Loucy (cell line): Measurements from ENCODE around the gene TP53I13.

Experiments
- EZH2phosphoT487 ChIP-seq: fragments of 200-600 bp; IDR thresholded peaks from 2 replicates; pipeline ENCODE4 v1.6.1; 2018; ENCODE audit warnings: antibody characterized with exemption, mild to moderate bottlenecking, moderate library complexity, borderline replicate concordance
- TF ChIP-seq, protein P1 (sequence below): fragments of 200-600 bp; sonication (generic); conservative IDR thresholded peaks from 2 replicates; pipeline ENCODE4 v1.5.1; 2014; ENCODE audit warnings: mild to moderate bottlenecking, antibody characterized with exemption, low read length

DNA sequence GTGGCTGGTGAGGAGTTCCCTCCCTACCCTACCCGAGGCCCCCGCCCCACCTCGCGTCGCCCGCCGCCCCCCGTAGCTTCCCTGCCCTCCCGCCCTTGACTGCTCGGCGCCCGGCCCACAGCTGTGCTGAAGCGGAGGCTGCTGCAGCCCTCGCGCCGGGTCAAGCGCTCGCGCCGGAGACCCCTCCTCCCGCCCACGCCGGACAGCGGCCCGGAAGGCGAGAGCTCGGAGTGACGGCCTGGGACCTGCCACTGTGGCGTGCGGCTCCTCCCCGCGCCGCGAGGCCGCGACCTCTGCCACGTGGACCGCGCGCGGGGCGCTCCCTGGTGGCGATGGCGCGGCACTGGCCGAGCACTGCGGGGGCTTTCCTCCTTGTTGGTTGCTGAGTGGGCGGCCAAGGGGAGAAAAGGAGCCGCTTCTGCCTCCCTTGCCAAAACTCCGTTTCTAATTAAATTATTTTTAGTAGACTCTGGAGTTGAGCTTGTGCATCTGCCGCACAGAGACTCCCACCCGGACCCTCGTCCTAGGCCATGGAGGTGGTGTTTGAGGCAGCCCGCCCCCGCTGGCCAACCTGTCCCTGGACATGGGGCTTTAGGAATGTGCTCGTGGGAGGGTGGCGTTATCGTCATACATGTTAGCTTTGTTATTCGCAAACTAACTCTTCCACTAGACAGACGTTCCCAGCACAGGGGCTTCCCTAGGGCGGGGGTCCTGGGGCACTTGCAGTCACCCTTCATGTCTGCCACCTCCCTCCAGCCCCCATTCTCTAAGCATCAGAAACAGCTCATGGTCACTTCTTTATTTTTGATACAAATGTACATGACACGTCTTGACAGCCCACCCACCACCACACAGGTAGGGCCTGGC lies 4.4 kb downstream of the TP53I13 start:
- TF ChIP-seq, protein P1, sequence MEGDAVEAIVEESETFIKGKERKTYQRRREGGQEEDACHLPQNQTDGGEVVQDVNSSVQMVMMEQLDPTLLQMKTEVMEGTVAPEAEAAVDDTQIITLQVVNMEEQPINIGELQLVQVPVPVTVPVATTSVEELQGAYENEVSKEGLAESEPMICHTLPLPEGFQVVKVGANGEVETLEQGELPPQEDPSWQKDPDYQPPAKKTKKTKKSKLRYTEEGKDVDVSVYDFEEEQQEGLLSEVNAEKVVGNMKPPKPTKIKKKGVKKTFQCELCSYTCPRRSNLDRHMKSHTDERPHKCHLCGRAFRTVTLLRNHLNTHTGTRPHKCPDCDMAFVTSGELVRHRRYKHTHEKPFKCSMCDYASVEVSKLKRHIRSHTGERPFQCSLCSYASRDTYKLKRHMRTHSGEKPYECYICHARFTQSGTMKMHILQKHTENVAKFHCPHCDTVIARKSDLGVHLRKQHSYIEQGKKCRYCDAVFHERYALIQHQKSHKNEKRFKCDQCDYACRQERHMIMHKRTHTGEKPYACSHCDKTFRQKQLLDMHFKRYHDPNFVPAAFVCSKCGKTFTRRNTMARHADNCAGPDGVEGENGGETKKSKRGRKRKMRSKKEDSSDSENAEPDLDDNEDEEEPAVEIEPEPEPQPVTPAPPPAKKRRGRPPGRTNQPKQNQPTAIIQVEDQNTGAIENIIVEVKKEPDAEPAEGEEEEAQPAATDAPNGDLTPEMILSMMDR = no peak; the same call in 1 of the 2 replicates
- no peak for TF ChIP-seq EZH2phosphoT487
